Measurements from ENCODE around the gene MICAL2.

MICAL2 gene

DNA sequence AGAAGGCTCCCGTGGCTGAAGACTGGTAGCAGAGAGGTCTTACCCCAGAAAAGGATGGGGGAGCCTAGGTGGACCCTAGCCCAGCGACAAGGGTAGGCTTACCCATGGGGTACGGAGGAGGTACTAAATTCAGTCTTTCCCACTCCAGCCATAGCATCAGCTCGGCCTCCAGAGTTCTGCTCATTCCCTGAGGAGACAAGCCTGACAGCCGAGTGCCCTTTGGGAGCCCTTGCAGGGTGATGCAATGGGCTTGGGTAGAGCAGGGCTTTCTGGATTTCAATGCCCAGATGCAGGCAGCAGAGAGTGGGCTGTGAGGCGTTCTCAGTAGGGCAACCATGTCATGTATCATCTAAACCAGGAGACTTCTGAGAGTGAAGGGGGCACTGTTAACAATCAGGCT is 124.7 kb downstream of the MICAL2 start:
- DNase-seq (ENCODE audit: low spot score) = no peak
- in situ Hi-C loops (cut with MboI; ENCODE audit: low pct_unique_long_range_greater_than_20kb, low sequenced_read_pairs, unreplicated experiment) = no loop called here
- no peak for TF ChIP-seq CTCF (IDR thresholded peaks at IDR 0.05; ENCODE audit: extremely low read depth, insufficient read depth, missing control alignments)

DNA sequence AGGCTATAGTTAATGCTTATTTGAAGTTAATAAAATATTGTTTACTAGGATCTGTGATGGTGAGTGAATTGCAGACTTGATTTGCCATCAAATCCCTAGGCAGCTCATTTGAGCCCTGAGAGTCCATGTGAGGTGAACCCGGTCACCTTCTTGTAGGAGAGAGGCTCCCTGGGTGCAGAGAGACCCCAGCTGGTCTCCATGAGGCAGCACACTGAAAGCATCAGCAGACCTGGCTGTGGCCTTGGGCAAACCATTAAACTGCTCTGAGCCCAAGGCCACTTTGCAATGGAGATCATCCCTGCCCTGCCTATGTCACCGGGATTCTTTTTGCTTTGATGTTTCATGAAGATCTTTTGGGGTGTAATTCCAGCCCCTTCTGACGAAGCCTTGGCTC is 125.2 kb downstream of the MICAL2 start:
- no peak for DNase-seq (ENCODE audit: low spot score)
- peak; percentile 40 for TF ChIP-seq CTCF (IDR thresholded peaks at IDR 0.05; ENCODE audit: extremely low read depth, insufficient read depth, missing control alignments)
- in situ Hi-C loops (cut with MboI; ENCODE audit: low pct_unique_long_range_greater_than_20kb, low sequenced_read_pairs, unreplicated experiment) = no loop called here

GRCh38 chr11:12235947-12236743 is 125.8 kb downstream of the MICAL2 start:
- in situ Hi-C loops (cut with MboI; ENCODE audit: low pct_unique_long_range_greater_than_20kb, low sequenced_read_pairs, unreplicated experiment) = no loop called here
- DNase-seq (ENCODE audit: low spot score) = peak; percentile 70
- TF ChIP-seq CTCF (IDR thresholded peaks at IDR 0.05; ENCODE audit: extremely low read depth, insufficient read depth, missing control alignments) = peak; percentile 70

- no peak for DNase-seq (ENCODE audit: low spot score)
- no peak for TF ChIP-seq CTCF (IDR thresholded peaks at IDR 0.05; ENCODE audit: extremely low read depth, insufficient read depth, missing control alignments)
- in situ Hi-C loops (cut with MboI; ENCODE audit: low pct_unique_long_range_greater_than_20kb, low sequenced_read_pairs, unreplicated experiment) = no loop called here
Measured at GRCh38 chr11:12236744-12237101, 126.3 kb downstream of the MICAL2 start.

GRCh38 chr11:12237381-12237784 is 127.0 kb downstream of the MICAL2 start:
- no peak for TF ChIP-seq CTCF (IDR thresholded peaks at IDR 0.05; ENCODE audit: extremely low read depth, insufficient read depth, missing control alignments)
- in situ Hi-C loops (cut with MboI; ENCODE audit: low pct_unique_long_range_greater_than_20kb, low sequenced_read_pairs, unreplicated experiment) = no loop called here
- DNase-seq (ENCODE audit: low spot score) = no peak

DNA sequence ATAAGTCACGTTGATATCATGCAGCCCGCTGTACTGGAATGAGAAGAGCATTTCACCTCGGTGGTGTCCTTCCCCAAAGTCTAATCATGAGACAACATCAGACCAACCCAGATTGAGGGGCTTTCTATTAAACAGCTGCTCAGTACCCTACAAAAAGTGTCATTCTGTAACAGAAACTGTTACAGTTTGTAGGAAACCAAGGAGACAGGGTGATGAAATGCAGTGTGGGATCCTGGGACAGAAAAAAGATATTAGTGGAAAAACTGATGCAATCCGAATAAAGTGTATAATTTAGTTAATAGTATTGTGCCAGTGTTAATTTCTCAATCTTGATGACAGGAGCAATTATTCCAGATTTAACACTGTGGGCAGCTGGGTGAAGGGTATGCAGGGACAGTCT is 128.0 kb downstream of the MICAL2 start:
- TF ChIP-seq CTCF (IDR thresholded peaks at IDR 0.05; ENCODE audit: extremely low read depth, insufficient read depth, missing control alignments) = no peak
- no peak for DNase-seq (ENCODE audit: low spot score)
- in situ Hi-C loops (cut with MboI; ENCODE audit: low pct_unique_long_range_greater_than_20kb, low sequenced_read_pairs, unreplicated experiment) = no loop called here

Measured in GM13977 (cell line).